Panc1 (cell line): ENCODE results near the gene POLR3A. TPM values are rescaled to one million over a fixed set of nuclear protein-coding genes. Genes with fewer than 3 reads are reported as not detected.

Experiments
- ATAC-seq: fragments of 200-7000 bp; cut with Tn5 transposase; 2 replicates; pipeline ENCODE4 v1.9.1; 2020; ENCODE audit warnings: mild to moderate bottlenecking, moderate library complexity
- BruUV-seq: library from RNA; stranded (reverse); fragments of 400-500 nt; replicated peaks from 2 replicates; lab custom pipeline; 2021; lab: Mats Ljungman, UMichigan
- CTCF ChIA-PET: fragments of 300-600 bp; sonication (Branson Sonifier 250); formaldehyde crosslinking; loops from one replicate; lab custom pipeline; 2022; ENCODE audit warnings: antibody characterized with exemption; lab: Charles Lee
- POLR2A ChIA-PET: fragments of 300-600 bp; sonication (Branson Sonifier 250); formaldehyde crosslinking; loops from one replicate; lab custom pipeline; 2022; ENCODE audit warnings: antibody characterized with exemption; lab: Charles Lee
- DNase-seq: peaks from one replicate; pipeline ENCODE4 v3.0.0-alpha.2; 2010; ENCODE audit warnings: low read depth, low spot score
- H3K27ac ChIP-seq: 2 replicates; pipeline ENCODE4 v1.5.1; 2011; ENCODE audit warnings: mild to moderate bottlenecking, low read length, inconsistent platforms
- H3K27me3 ChIP-seq: fragments of 200-500 bp; sonication (Bioruptor generic); 2 replicates; pipeline ENCODE4 v1.6.0; 2014; ENCODE audit warnings: low read length, inconsistent platforms; ENCODE audit not compliant: control insufficient read depth, insufficient read depth
- H3K36me3 ChIP-seq: fragments of 200-500 bp; sonication (Bioruptor generic); 2 replicates; pipeline ENCODE4 v1.5.1; 2014; ENCODE audit warnings: inconsistent platforms, mild to moderate bottlenecking, low read length, moderate library complexity; ENCODE audit not compliant: control insufficient read depth, insufficient read depth
- H3K4me1 ChIP-seq: 2 replicates; pipeline ENCODE4 v1.5.1; 2011; ENCODE audit warnings: inconsistent platforms, mild to moderate bottlenecking, low read length, moderate library complexity; ENCODE audit not compliant: control insufficient read depth, insufficient read depth
- H3K4me3 ChIP-seq, 2 experiments: 2 replicates each; pipeline ENCODE4 v1.5.1; 2011 to 2012; ENCODE audit warnings: low read depth in 2 of 2, low read length in 2 of 2, mild to moderate bottlenecking in 2 of 2, inconsistent platforms in 1 of 2, moderate library complexity in 1 of 2
- H3K9me3 ChIP-seq: fragments of 200-500 bp; sonication (Bioruptor generic); 2 replicates; pipeline ENCODE4 v1.5.1; 2014; ENCODE audit warnings: low read depth, mild to moderate bottlenecking, inconsistent platforms, low read length, moderate library complexity; ENCODE audit not compliant: control insufficient read depth, insufficient read depth
- POLR2AphosphoS5 ChIP-seq: IDR thresholded peaks from 2 replicates; pipeline ENCODE4 v1.6.1; 2012; ENCODE audit warnings: mild to moderate bottlenecking, low read depth, low read length, moderate library complexity
- SIN3A ChIP-seq: IDR thresholded peaks from 2 replicates; pipeline ENCODE4 v1.6.1; 2012; ENCODE audit warnings: low read depth, mild to moderate bottlenecking, low read length, moderate library complexity, borderline replicate concordance; ENCODE audit not compliant: insufficient read depth
- TCF7L2 ChIP-seq: IDR thresholded peaks from 2 replicates; pipeline ENCODE4 v1.6.1; 2011; ENCODE audit warnings: mild to moderate bottlenecking, low read depth, low read length, inconsistent platforms
- in situ Hi-C: cut with HindIII; loops from 2 replicates; pipeline ENCODE4 v1.10.0; 2016; ENCODE audit warnings: low sequenced_read_pairs, low pct_unique_long_range_greater_than_20kb
- intact Hi-C: fragments of 100-400 bp; cut with micrococcal nuclease; formaldehyde crosslinking; loops from one replicate; pipeline ENCODE4 v1.10.0; 2022; ENCODE audit not compliant: unreplicated experiment
- total RNA-seq: library from RNA; stranded (reverse); gene quantifications from one replicate; pipeline ENCODE4 v1.2.1, GENCODE V29; 2021; ENCODE audit not compliant: unreplicated experiment
- TF ChIP-seq, protein P1 (sequence below), 2 experiments: IDR thresholded peaks; 2 replicates each; pipeline ENCODE4 v1.6.1; 2011 to 2012; ENCODE audit warnings: low read depth in 2 of 2, control low read depth in 1 of 2, low read length in 1 of 2, mild to moderate bottlenecking in 1 of 2, moderate library complexity in 1 of 2; ENCODE audit not compliant: insufficient read depth in 1 of 2
- TF ChIP-seq, protein P2 (sequence below): fragments of 450-650 bp; IDR thresholded peaks from 2 replicates; pipeline ENCODE4 v1.5.1; 2017; ENCODE audit warnings: mild to moderate bottlenecking

POLR3A gene
- total RNA-seq, 1 experiment from 2014 or later = 26.3 TPM

DNA sequence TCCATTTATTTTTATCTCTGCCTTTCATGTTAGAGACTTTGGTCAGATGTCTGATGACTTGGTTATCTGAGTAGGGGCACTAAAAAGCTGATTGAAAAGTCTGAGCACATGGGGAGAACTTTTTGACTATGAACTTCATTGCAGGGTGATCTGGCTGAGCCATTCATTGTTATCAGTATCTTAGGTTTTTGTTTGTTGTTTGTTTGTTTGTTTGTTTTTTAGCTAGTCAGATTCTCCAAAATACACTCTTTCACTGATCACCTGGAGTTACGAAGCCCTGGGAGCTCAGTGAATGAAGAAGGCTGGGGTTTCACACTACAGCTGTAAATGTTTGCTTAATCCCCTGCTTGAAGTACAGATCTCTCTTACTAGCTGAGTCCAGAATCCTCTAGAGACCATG is 74.2 kb downstream of the POLR3A start:
- H3K36me3 ChIP-seq = no peaks in the 10 kb centered on the region
- no peak for ATAC-seq
- intact Hi-C loops = no loop called here
- CTCF ChIA-PET = no interaction called here
- H3K27me3 ChIP-seq = no peaks in the 10 kb centered on the region
- H3K4me1 ChIP-seq = no peaks in the 10 kb centered on the region
- POLR2A ChIA-PET = interaction anchor here (0.5 to 0.7 kb wide), 2 partner anchors 18 to 44 kb away, joined by 4 to 5 read pairs; no protein-coding TSS in a partner anchor
- in situ Hi-C loops = no loop called here
- TF ChIP-seq POLR2AphosphoS5 = no peak
- TF ChIP-seq SIN3A = no peak
- TF ChIP-seq TCF7L2 = no peak
- TF ChIP-seq, protein P1, sequence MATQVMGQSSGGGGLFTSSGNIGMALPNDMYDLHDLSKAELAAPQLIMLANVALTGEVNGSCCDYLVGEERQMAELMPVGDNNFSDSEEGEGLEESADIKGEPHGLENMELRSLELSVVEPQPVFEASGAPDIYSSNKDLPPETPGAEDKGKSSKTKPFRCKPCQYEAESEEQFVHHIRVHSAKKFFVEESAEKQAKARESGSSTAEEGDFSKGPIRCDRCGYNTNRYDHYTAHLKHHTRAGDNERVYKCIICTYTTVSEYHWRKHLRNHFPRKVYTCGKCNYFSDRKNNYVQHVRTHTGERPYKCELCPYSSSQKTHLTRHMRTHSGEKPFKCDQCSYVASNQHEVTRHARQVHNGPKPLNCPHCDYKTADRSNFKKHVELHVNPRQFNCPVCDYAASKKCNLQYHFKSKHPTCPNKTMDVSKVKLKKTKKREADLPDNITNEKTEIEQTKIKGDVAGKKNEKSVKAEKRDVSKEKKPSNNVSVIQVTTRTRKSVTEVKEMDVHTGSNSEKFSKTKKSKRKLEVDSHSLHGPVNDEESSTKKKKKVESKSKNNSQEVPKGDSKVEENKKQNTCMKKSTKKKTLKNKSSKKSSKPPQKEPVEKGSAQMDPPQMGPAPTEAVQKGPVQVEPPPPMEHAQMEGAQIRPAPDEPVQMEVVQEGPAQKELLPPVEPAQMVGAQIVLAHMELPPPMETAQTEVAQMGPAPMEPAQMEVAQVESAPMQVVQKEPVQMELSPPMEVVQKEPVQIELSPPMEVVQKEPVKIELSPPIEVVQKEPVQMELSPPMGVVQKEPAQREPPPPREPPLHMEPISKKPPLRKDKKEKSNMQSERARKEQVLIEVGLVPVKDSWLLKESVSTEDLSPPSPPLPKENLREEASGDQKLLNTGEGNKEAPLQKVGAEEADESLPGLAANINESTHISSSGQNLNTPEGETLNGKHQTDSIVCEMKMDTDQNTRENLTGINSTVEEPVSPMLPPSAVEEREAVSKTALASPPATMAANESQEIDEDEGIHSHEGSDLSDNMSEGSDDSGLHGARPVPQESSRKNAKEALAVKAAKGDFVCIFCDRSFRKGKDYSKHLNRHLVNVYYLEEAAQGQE (IDR thresholded peaks at IDR 0.05; ENCODE audit: insufficient read depth in 1 of 2, low read depth in 2 of 2, low read length in 1 of 2) = no peak
- TF ChIP-seq, protein P2, sequence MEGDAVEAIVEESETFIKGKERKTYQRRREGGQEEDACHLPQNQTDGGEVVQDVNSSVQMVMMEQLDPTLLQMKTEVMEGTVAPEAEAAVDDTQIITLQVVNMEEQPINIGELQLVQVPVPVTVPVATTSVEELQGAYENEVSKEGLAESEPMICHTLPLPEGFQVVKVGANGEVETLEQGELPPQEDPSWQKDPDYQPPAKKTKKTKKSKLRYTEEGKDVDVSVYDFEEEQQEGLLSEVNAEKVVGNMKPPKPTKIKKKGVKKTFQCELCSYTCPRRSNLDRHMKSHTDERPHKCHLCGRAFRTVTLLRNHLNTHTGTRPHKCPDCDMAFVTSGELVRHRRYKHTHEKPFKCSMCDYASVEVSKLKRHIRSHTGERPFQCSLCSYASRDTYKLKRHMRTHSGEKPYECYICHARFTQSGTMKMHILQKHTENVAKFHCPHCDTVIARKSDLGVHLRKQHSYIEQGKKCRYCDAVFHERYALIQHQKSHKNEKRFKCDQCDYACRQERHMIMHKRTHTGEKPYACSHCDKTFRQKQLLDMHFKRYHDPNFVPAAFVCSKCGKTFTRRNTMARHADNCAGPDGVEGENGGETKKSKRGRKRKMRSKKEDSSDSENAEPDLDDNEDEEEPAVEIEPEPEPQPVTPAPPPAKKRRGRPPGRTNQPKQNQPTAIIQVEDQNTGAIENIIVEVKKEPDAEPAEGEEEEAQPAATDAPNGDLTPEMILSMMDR = no peak
- no peak for DNase-seq
- H3K9me3 ChIP-seq = no peaks in the 10 kb centered on the region
- H3K4me3 ChIP-seq = no peak overlapping the region
- no TSS peak for BruUV-seq
- H3K27ac ChIP-seq = no peak overlapping the region

DNA sequence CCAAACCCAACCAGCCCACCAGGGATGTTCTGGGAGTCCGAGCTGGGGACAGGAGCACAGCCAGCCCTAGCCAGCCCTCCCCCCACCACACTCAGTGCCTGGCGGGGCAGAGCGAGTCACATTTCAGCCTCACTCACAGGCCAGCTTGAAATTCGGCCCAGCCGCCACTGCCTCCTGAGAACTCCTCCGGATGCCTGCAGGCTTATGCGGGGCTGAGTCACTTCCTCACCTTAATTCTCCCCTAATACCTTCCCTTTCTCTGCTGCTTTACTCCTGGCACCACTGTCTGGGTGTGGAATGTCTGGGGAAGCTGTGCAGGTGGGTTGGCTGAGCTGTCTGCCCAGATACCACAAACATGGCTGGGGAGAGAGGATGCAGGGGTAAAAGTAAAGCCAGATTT is 80.1 kb downstream of the POLR3A start:
- Histone ChIP-seq H3K36me3 (no peaks in the 10 kb centered on the region), H3K4me1 (peaks cover 23% of the 10 kb centered on the region), H3K4me3 (peak overlapping the region in 1 of 2 experiments; percentile 10; a peak in 1 of 4 replicates), H3K27me3 (no peaks in the 10 kb centered on the region), H3K27ac (peak overlapping the region; percentile 80), H3K9me3 (no peaks in the 10 kb centered on the region)
- BruUV-seq = no TSS peak
- in situ Hi-C loops = no loop called here
- ChIA-PET POLR2A (interaction anchor here (0.5 kb wide), 1 partner anchor 38 kb away, joined by 8 read pairs; no protein-coding TSS in a partner anchor), CTCF (no interaction called here)
- peak; percentile 73 for DNase-seq
- intact Hi-C loops = no loop called here
- TF ChIP-seq SIN3A (no peak), POLR2AphosphoS5 (peak; percentile 51; the same call in 1 of the 2 replicates)
- ATAC-seq = peak; percentile 97

DNA sequence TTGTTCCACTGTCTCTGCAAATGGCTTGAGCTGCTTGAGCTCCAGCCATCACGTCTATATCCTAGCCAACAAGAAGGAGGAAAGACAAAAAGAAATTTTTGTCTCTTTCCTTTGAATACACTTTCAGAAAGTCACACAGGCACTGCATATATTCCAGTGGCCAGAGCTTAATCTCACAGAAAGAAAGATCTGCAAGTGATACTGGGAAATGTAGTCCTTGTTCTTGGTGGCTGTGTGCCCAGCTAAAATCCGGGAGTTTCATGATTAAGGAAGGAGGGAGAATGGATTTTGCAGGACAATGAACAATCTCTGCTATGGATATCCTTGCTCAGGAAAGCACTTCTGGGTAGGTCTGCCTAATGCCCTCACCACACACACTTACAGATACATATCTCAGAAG is 83.2 kb downstream of the POLR3A start:
- BruUV-seq = no TSS peak
- ChIA-PET POLR2A (no interaction called here), CTCF (interaction anchor here (1.0 kb wide), 1 partner anchor 99 kb away, joined by 3 read pairs; no protein-coding TSS in a partner anchor)
- intact Hi-C loops = no loop called here
- Histone ChIP-seq H3K27ac (no peak overlapping the region), H3K27me3 (no peaks in the 10 kb centered on the region), H3K4me3 (no peak overlapping the region), H3K9me3 (no peaks in the 10 kb centered on the region), H3K4me1 (peaks cover 35% of the 10 kb centered on the region), H3K36me3 (no peaks in the 10 kb centered on the region)
- TF ChIP-seq TCF7L2 (no peak), POLR2AphosphoS5 (no peak), SIN3A (no peak)
- TF ChIP-seq, protein P1 (IDR thresholded peaks at IDR 0.05; ENCODE audit: insufficient read depth in 1 of 2, low read depth in 2 of 2, low read length in 1 of 2) = no peak
- TF ChIP-seq, protein P2 = no peak
- in situ Hi-C loops = no loop called here
- ATAC-seq (0 out of 2 replicates have a peak, but pooled peaks have one; percentile 14), DNase-seq (no peak)
